BJ (cell line): ENCODE results near the gene SLC39A3. TPM values are rescaled to one million over a fixed set of nuclear protein-coding genes. Genes with fewer than 3 reads are reported as not detected.

ENCODE experiments used
- CTCF ChIA-PET: fragments of 350-600 bp; formaldehyde crosslinking; extraction: SDS; loops from one replicate; lab custom pipeline; 2021; ENCODE audit warnings: antibody characterized with exemption, inconsistent platforms; lab: Yijun Ruan, JAX
- POLR2A ChIA-PET: fragments of 300-600 bp; sonication (Branson Sonifier 250); formaldehyde crosslinking; extraction: SDS; loops from one replicate; lab custom pipeline; 2021; ENCODE audit warnings: antibody characterized with exemption; lab: Charles Lee
- DNase-seq: peaks from one replicate; pipeline ENCODE4 v3.0.0-alpha.2; 2011; ENCODE audit warnings: low read depth
- H3K27me3 ChIP-seq: 2 replicates; pipeline ENCODE4 v1.6.0; 2011; ENCODE audit warnings: low read length; ENCODE audit not compliant: control insufficient read depth, insufficient read depth
- H3K36me3 ChIP-seq: 2 replicates; pipeline ENCODE4 v1.5.1; 2011; ENCODE audit warnings: low read length; ENCODE audit not compliant: control insufficient read depth, insufficient read depth
- H3K4me3 ChIP-seq: 2 replicates; pipeline ENCODE4 v1.5.1; 2011; ENCODE audit warnings: low read depth, mild to moderate bottlenecking, control low read depth, low read length
- CTCF ChIP-seq: IDR thresholded peaks from 2 replicates; pipeline ENCODE4 v1.5.1; 2011; ENCODE audit warnings: low read depth, mild to moderate bottlenecking, control low read depth, inconsistent platforms, low read length, moderate library complexity; ENCODE audit not compliant: insufficient read depth
- polyA plus RNA-seq: library from polyadenylated mRNA; depleted of rRNA; stranded (reverse); fragments of >200 nt; gene quantifications from 2 replicates; pipeline ENCODE4 v1.2.3, GENCODE V29; 2011

Gene SLC39A3
- polyA plus RNA-seq, 1 experiment = 67.9 TPM

GRCh38 chr19:2722541-2723344, 17.1 kb downstream of the SLC39A3 start:
- TF ChIP-seq CTCF = no peak
- ChIA-PET POLR2A (no interaction called here), CTCF (interaction anchor here (0.7 to 2.4 kb wide), 4 partner anchors 12 to 86 kb away, joined by 3 to 15 read pairs (median 6); no protein-coding TSS in a partner anchor)
- Histone ChIP-seq H3K27me3 (peaks cover 4% of the 10 kb centered on the region; the same call in 1 of the 2 replicates), H3K4me3 (no peak overlapping the region), H3K36me3 (no peaks in the 10 kb centered on the region)
- peak; percentile 33 for DNase-seq

DNA sequence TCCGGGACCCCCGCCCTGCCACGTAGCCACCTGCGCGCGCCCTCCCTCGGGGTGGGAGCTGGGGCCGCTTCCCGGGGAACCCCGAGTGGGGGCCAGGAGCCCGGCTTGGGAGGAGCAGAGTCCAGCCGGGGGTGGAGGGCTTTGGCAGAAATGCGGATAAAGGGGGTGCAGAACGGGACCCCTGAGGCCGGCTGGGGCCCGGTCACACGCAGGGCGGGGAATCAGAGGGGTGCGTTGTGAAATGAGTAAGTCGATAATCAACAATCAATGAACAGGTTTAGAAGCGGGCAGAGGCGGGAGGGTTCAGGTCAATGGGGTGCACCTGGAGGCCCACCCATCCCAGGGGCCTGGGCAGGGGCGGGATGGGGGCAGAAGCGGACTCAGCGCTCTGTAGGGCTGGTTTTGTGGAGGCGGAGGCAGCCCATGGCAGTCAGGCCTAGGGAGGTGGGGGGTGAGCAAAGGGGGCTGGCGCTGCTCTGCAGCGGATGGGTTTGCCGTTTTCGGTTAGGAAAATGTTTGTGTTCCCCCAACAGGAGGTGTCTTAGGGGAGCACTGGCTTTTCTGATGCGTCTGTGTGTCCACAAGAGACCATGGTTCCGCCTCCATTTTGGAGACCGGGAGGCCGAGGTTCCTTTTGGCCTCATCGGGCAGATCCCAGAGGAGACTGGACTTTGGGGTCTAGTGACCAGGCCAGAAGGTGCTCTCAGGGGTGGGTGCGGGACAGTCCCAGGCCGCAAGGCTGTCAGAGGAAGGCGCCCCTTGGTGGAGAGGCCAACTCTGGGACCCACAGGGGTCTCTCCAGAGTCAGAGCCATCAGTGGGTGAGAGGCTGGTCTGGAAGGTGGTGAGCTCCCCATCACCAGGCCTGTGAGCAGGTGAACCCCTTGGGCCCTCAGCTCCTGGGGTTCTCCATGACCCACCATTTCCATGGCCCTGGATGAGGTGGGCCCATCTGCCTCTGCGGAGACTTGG, 18.0 kb downstream of the SLC39A3 start:
- no peak for DNase-seq
- no peak for TF ChIP-seq CTCF
- Histone ChIP-seq H3K36me3 (no peaks in the 10 kb centered on the region), H3K27me3 (peaks cover 4% of the 10 kb centered on the region; the same call in 1 of the 2 replicates), H3K4me3 (peak overlapping the region; percentile 64)
- ChIA-PET POLR2A (no interaction called here), CTCF (interaction anchor here (2.4 kb wide), 1 partner anchor 73 kb away, joined by 15 read pairs; no protein-coding TSS in a partner anchor)

DNA sequence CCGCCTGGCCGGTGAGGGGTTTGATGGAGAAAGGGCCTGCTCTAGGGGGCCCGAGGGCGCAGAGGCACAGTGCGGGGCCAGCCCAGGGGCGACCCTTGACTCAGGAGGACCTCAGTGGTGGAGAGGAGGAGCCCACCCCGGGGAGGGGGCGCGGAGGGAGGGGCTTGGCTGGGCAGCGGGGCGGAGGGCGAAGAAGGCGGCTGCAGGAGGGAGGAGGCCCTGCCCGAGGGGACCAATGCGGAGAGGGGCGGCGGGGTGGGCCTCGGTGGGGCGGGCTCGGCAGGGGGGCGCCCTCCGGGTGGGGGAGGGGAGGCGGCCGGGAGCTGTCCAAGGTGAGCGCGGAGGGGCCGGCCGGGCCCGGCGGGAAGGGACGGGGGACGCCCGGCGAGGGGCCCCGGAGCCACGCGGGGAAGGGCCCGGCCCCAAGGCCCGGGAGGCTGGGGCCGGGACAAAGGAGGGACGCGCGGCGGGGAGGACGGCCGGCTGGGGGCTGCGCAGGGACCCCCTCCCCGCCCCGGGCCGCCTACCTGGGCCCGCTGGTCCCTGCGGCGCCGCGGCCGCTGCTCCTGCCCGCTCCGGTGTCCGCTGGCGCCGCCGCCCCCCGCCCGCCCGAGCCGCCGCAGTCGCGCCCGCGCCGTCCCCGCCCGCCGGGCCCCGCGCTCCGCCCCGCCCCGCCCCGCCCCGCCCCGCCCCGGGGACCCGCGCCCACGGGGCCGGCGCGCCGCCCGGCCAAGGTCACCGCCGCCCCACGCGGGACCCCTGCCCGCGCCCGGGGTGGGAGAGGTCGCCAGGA, 18.8 kb downstream of the SLC39A3 start, which contains the start of gene DIRAS1:
Gene DIRAS1 (minus strand): TSS at position 596 of the 793 bp plus-strand sequence. CDS start 3,566 bp downstream, outside the sequence.
- no peak for DNase-seq
- ChIA-PET CTCF (interaction anchor here (1.0 kb wide), 1 partner anchor 27 kb away, joined by 3 read pairs; no protein-coding TSS in a partner anchor), POLR2A (no interaction called here)
- Histone ChIP-seq H3K27me3 (no peaks in the 10 kb centered on the region), H3K4me3 (peak within 1 kb of the TSS; percentile 64), H3K36me3 (peaks cover 1% of the 10 kb centered on the region; the same call in 1 of the 2 replicates)
- no peak for TF ChIP-seq CTCF

- peaks cover 1% of the 10 kb centered on the region; the same call in 1 of the 2 replicates for H3K36me3 ChIP-seq
- ChIA-PET CTCF (interaction anchor here (1.0 kb wide), 1 partner anchor 28 kb away, joined by 3 read pairs; no protein-coding TSS in a partner anchor), POLR2A (no interaction called here)
- H3K27me3 ChIP-seq = no peaks in the 10 kb centered on the region
- DNase-seq = no peak
- TF ChIP-seq CTCF = 0 out of 2 replicates have a peak, but pooled peaks have one; percentile 18
- peak overlapping the region; percentile 64 for H3K4me3 ChIP-seq
These were observed 19.7 kb downstream of the SLC39A3 start for GRCh38 chr19:2719920-2720776.
